Inferior parietal cortex (tissue), 1 donor: ENCODE measurements around the gene YPEL5.
A peak's percentile ranks its signal among the peaks of the same experiment; 100 is the strongest.
"Not testable (repeated sequence)": the region's sequence is repeated elsewhere in the genome, so short reads cannot be mapped to it uniquely, and the experiment has no call there.

ENCODE experiments used
- DNase-seq: peaks from one replicate; pipeline ENCODE4 v3.0.0-alpha.2; 2016; ENCODE audit errors: extremely low spot score

Gene YPEL5

DNA sequence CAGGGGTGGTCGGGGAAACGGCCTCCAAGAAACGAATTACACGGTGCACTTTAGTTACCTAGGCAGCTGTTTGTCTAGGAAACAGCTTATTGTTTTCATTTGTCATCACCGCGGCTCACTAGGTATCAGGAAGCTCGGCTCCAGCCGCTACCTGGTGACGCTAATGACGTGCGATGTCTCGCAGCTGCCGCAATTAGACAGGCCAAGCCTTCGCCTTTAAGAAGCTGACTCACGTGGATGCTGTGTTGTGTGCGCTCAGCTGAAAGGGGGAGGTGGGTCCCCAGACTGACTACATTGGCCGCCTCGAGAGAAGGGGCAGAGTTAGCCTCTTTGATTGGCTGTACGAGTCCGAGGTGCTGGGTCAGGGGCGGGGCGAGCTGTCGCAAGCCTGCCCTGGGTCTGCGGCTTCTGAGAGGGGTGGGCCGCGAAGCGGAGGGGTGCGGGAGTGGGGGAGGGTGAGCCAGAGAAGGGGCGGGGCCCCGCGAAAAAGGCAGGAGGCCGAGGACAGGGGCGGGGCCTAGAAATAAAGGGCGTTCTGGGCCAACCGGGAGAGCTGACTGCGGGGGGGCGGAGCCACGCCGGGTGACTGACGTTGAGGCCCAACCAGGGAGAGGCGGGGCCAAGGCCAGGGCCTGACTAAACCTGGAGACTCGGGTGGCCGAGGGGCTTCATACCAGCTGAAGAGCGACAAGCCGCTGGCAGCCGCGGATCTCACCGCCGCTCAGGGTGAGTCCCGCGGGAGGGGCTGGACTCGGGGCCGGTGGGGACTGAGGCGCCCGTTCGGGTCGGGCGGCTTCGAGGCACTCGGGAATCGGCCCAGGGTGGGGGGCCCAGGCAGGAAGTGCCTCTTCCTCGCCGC, at the start of gene YPEL5:
Gene YPEL5 (plus strand): TSS at position 671 of the 859 bp plus-strand sequence. CDS start 9,645 bp downstream, outside the sequence.
- peak; percentile 98 for DNase-seq

DNA sequence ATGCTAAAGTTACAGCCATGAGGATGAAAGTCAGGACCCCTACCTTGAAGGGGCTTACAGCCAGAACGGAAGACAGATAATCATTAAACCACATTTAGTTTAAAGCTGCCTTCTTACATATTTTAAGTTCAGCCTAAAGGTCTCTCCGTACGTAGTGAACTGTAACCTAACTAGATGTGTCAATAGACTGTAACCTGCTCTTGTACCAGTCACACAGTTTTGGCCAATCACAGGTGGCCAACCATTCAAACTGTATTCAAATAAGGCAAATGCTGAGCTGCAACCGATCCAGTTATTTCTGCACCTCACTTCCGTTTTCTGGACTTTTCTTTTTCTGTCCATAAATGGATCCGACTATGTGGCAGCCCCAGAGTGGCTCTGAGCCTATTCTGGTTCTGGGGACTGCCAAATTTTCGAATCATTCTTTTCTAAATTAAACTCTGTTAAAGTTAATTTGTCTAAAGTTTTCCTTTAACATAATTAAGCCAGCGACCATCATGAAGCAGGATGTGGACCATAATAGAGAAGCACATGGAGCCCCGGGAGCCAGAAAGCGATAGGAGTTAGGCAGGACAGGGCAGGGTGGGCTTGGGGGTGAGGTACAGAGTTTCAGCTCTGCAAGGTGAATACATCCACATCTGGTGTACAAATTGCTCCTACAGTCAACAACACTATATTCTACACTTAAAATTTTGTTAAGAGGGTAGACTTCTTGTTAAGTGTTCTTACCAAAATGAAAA, 48.4 kb upstream of the YPEL5 start:
- DNase-seq = no peak

DNA sequence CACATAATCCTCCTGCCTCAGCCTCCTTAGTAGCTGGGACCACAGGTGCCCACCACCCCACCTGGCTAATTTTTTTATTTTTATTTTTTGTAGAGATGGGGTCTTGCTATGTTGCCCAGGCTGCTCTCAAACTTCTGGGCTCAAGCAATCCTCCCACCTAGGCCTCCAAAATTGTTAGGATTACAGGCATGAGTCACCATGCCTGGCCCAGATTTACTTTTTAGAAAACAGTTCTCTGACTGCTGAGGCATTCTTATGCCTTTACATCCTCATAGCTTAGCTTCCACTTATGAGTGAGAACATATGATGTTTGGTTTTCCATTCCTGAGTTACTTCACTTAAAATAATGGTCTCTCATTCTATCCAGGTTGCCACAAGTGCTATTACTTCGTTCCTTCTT, 47.4 kb upstream of the YPEL5 start:
- DNase-seq = not testable (repeated sequence)

DNA sequence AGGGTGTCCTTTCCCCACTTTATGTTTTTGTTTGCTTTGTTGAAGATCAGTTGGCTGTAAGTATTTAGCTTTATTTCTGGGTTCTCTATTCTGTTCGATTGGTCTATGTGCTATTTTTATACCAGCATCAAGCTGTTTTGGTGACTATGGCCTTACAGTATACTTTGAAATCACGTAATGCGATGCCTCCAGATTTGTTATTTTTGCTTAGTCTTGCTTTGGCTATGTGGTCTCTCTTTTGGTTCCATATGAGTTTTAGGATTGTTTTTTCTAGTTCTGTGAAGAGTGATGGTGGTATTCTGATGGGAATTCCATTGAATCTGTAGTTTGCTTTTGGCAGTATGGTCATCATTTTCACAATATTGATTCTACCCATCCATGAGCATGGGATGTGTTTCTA, 46.1 kb upstream of the YPEL5 start:
- not testable (repeated sequence) for DNase-seq

DNA sequence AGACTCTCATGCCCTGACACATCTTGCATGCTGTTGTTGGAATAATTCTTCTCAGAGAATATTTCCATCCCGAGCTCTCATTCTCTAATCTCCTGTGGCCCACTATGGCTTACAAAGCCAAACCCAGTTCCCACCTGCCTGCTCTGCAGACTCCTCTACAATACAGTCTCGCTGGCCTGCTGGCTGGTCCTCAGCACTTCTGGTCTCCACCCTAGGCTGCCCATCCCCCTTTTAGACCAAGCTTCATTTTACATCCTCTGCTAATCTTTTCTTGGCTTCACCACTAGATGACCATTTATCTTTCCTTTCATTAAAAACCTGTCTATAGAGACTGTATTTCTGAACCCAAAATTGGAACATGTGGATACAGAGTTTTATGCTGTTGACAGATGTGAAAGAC, 42.5 kb upstream of the YPEL5 start:
- DNase-seq = no peak

DNA sequence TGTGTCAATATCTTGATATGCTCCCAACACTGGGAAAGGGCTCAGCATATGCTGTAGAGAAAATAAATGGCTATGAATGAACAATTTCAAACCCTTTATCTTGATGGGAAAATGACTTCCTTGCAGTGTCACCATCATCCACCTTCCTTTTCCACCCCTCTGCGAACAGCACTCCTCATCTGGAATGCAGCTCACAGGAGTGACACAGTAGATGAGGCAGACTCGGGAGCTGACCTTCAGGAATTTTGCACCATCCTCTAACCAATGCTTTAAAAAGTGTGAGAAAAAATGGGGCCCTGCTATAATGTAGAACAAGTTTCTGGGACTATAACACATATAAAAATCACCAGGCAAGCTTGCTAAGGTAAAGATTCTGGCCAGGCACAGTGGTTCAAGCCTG, 41.3 kb upstream of the YPEL5 start:
- no peak for DNase-seq

DNA sequence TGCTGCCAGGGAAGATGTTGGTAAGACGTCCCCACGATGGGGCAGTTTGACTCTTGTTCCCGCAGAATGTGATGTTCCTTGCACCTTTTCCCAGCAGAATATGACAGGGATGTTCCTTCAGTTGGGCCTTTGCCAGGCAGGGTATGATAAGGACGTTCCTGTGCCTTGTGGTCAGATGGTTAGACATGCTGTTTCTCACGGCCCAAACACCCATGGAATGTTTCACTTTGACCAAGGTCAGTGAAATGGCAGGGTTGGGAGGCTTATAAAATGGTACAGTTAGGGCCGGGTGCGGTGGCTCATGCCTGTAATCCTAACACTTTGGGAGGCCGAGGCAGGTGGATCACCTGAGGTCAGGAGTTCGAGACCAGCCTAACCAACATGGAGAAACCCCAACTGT, 40.3 kb upstream of the YPEL5 start:
- DNase-seq = no peak

DNA sequence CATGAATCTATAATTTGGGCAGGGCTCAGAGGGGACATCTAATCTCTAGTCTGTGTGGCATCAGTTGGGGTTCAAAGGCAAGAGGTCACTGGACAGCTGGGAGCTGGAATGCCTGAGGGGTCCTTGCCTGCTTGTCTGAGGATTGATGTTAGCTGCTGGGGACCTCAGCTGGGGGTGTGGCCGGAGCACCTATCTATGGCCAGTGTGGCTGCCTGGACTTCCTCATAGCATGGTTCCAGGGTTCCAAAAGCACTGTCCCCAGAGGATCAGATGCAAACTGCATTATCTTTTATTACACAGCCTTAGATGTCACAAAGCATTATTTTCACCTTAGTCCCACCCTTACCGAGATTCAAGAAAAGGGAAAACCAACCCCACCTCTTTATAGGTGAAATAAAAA, 38.6 kb upstream of the YPEL5 start:
- DNase-seq = no peak

DNA sequence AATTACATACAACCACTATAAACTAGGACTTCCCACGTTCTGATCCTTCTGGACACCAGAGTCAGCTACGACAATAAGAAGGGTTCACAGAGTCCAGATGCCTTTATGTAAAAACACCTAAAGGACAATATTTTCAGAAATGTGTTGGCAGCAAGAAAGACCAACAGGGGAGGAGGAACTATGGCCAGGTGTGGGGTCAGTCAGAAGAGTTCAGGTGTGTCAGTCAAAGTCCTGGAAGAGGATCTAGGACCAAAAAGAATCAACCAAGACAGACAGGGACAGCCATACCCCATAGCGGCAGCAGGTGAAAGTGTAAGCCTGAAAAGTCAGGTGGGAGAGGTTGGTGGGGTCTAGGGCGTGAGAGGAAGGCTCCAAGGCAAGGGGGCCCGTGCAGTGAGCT, 38.0 kb upstream of the YPEL5 start:
- DNase-seq = no peak

DNA sequence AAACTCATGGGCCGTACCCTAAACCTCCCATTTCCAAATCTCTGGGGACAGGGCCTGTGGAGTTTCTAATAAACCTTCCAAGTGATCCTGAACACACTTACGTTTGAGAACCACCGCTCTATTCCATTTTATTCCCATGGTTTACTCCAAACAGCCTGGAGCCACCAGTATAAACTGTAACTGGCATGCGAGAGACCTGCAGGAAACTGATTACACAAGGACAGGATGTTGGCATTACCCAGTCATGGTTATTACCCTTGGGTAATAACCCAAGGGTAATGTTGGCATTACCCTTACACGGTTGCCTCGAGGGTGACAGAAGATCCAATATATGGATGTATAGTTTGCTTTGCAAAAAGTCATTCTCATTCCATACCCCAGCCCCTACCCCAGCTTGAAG, 37.0 kb upstream of the YPEL5 start:
- DNase-seq = no peak

DNA sequence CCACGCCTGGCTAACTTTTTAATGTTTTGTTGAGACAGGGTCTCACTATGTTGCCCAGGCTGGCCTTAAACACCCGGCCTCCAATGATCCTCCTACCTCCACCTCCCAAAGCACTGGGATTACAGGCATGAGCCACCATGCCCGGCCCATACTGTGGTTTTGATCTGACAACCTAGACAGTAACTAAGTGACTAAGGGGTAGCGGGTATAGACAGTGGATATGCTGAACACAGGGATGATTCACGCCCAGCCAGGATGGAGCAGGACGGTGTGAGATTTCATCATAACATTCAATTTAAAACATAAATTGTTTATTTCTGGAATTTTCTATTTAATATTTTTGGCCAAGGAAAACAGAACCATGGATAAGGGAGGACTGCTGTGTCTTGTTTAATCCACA, 36.0 kb upstream of the YPEL5 start:
- no peak for DNase-seq

DNA sequence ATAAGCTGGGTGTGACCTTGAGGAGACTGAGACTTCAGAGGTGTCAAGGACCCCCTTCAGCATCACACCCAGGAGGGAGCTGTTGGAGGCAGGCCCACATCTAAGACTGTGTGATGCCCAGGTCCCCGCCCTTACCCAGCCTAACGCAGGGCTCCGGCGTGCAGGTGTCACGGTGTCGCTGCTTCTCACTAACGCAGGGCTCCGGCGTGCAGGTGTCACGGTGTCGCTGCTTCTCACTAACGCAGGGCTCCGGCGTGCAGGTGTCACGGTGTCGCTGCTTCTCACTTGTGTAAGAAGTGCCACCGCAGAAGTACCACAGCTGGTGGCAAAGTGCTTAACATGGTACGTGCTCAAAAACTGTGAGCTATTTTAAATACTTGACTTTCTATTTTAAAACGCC, 35.6 kb upstream of the YPEL5 start:
- DNase-seq = not testable (repeated sequence)

DNA sequence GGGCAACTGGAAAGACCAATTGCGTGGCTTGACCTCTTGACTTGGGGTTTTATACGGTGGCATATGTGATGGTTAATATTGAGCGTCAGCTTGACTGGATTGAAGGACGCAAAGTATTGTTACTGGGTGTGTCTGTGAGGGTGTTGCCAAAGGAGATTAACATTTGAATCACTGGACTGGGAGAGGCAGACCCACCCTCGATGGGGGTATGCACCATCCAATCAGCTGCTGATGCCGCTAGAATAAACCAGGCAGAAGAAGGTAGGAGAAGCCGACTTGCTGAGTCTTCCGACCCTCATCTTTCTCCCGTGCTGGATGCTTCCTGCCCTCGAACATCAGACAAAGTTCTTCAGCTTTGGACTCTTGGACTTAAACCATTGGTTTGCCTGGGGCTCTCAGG, 34.2 kb upstream of the YPEL5 start:
- no peak for DNase-seq

DNA sequence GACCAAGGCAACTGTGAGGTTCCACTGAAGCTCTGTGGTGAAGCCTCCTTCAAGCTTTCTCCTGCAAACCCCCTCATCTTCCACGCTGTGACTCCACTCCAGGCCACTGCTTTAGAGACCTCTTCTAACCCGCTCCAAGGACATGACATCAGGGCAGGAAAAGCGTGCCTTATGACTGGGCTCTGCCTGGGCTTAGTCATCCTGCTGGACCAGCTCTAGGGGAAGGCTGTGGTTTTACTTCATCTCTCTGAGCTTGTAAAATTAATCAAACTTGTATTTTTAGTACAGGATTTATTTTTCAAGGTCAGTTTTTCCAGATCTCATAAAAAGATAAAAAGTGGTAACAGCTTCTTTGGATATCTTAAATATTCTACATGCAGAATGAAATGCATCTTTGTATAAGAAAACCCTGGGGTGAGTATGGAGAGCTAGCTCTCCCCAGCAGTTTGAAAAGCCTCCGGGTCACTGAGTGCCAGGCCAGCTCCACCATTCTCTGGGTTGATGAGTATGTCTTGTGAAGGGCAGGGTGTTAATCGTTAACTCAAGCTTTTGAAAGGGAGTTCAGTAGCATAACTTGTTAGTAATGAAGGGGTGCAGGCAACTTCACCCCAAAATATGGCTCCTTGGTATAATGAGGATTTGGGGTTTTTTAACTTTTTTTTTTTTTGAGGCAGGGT, 33.1 kb upstream of the YPEL5 start:
- no peak for DNase-seq

DNA sequence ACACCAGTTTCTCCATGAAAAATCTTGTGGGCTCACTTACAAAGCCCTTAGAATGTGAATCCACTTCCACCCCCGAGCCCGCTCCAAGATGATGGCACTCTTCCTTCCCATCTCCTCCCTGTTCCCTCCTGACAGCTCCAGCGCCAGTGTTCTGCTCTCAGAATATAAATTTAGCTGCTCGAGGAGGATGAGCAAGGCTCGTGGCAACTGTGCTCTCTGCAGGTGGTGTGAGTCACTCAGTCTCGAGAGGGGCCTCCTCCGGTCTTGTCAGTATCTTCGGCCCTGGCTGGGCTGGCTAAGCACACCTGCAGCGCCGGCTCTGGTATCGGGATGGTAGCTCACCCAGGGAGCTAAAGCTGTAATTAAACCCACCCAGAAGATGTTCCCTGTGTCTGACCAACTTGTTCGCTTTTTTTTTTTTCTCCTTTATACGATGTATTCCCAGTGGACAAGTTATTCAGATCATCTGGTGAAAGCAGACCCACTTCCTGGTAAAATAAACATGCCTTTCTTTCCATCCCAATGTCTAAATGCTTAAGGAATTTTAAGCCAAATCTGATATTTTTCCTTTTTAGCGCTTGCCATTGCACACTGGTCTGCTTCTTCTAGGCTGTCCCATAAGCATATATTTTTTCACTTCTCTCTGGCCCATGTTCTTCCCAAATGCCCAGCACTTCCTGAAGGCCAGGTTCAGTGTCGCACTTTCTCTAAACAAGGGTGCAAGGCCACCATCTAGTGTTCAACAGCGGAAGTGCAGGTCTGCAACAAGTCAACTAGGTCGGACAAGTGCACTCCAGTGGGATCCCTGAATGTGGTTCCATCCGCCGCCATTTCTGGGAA, 31.4 kb upstream of the YPEL5 start:
- DNase-seq = peak; percentile 91

DNA sequence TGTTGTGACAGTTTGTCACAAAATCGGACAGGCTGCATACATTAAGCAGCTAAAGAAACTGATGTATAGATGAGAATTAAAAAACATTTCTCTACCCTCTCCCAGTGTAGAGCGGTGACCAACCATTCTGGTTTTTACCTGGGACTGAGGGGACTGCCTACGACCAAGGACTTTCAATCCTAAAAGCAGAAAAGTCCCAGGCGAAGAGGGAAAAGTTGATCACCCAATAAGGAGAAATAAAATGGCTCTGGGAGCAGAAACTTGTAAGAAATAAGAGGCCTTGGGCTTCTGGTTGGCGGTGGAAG, 30.9 kb upstream of the YPEL5 start:
- DNase-seq = no peak

DNA sequence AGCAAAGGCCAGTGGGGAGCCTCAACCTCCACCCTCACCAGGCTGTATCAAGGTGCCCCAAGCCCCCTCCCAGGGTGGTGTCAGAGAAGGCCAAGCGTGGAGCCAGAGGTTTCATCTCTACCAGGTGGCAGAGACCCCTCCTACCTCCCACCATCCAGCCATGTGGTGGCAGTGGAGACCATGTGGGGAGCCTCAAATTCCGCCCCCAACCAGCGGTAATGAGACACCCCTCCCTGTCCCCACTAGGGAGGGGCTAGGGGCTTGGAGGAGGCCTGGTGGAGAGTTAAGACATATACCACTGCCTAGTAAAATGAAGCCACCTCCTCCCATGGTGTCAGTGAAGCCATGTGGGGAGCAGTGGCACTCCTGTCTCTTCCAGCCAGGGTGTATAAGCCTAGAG, 24.4 kb upstream of the YPEL5 start:
- no peak for DNase-seq

DNA sequence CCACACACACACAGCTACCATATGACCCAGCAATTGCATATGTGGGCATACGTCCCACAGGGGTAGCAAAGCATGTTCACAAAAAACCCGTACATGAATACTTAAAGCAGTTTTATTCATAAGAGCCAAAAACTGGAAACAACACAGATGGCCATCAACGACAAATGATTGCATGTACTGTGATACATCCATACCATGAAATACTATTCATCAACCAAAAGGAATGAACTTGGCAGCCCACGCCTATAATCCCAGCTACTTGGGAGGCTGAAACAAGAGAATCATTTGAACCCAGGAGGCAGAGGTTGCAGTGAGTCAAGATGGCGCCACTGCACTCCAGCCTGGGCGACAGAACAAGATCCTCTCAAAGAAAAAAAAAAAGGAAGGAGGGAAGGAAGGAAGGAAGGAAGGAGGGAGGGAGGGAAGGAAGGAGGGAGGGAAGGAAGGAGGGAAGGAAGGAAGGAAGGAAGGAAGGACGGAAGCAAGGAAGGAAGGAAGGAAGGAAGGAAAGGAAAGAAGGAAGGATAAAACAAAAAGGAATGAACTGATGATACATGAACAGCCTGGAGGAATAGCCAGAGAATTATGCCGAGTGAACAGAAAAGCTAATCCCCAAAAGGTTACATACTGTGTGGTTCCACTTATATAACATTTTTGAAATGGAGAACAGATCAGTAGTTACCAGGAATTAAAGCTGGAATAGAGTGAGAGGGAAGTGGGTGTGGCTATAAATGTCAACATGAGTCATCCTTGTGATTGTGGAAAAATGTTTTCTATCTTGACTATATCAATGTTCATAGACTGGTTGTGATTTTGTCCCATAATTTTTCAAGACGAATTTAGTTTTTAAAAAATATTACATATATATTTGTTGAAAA, 19.6 kb upstream of the YPEL5 start:
- no peak for DNase-seq

DNA sequence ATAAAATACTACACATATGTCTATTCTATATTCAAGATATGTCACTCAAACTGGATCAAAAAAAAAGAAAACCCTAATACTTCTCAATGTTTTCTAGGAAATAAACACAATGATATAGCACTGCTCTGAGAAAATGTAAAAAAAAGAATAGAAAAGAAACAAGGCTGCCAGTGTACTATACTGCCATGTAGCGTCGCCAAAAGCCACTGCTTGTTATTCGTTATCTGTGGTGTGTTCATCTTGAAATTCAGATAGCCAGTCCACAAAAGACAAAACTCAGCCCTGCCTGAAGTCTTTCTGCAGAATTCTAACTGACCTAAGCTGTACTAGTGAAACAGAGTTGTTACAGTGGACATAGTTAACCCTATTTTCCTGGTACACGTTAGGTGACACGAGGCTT, 12.2 kb upstream of the YPEL5 start:
- DNase-seq = no peak

DNA sequence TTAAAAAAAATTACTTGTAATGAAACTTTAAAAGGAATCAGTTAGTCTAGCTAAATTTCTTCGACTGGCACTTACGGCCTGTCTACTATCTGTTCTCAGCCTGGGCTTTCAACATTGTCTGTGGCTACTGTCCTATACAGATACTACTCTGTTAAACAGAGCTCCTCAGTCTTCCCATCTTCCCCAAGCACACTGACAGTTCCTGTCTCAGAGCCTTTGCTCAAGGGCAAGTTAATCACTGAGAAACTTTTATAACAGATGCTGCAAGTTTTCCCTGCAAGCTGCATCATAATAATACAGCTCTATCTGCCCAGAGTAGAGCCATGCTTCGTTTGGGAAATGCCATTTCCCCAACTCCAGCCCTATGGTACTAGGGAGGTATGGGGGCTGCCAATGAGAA, 11.3 kb upstream of the YPEL5 start:
- DNase-seq = no peak
